GM19193 (cell line): ENCODE results near the gene BTBD19.

Experiments used
- POLR2A ChIP-seq: IDR thresholded peaks from 4 replicates; pipeline ENCODE4 v1.6.1; 2011; ENCODE audit not compliant: insufficient read depth, insufficient read length; ENCODE audit errors: extremely low read depth

BTBD19 gene

GRCh38 chr1:44803062-44803311 lies 5.3 kb upstream of the BTBD19 start:
- no peak for TF ChIP-seq POLR2A

- TF ChIP-seq POLR2A: no peak
Observed at GRCh38 chr1:44803312-44804095, 4.8 kb upstream of the BTBD19 start.

GRCh38 chr1:44805311-44806024 lies 2.9 kb upstream of the BTBD19 start:
- no peak for TF ChIP-seq POLR2A

- no peak for TF ChIP-seq POLR2A
Observed at GRCh38 chr1:44806025-44806703, 2.2 kb upstream of the BTBD19 start.

GRCh38 chr1:44806704-44807363 lies 1.5 kb upstream of the BTBD19 start, which contains the start of gene DYNLT4:
Gene DYNLT4 (minus strand): TSS chr1:44807351. CDS start chr1:44806668, 683 bp downstream.
- no peak for TF ChIP-seq POLR2A

- peak; percentile 51 for TF ChIP-seq POLR2A
Observed at GRCh38 chr1:44807364-44808062, 810 bp upstream of the BTBD19 start.

GRCh38 chr1:44808938-44809917 lies 905 bp downstream of the BTBD19 start:
- TF ChIP-seq POLR2A: peak; percentile 69

GRCh38 chr1:44810101-44810761 lies 1.9 kb downstream of the BTBD19 start:
- TF ChIP-seq POLR2A: peak; percentile 32

- no peak for TF ChIP-seq POLR2A
Observed at GRCh38 chr1:44811234-44811633, 2.9 kb downstream of the BTBD19 start.

- no peak for TF ChIP-seq POLR2A
Observed at GRCh38 chr1:44812822-44813543, 4.7 kb downstream of the BTBD19 start.

- TF ChIP-seq POLR2A: no peak
Observed at GRCh38 chr1:44817307-44817706, 9.0 kb downstream of the BTBD19 start.

- TF ChIP-seq POLR2A: no peak
Observed at GRCh38 chr1:44817771-44818495, 9.6 kb downstream of the BTBD19 start.

GRCh38 chr1:44819196-44819607 lies 10.9 kb downstream of the BTBD19 start:
- no peak for TF ChIP-seq POLR2A
